HG02678 (cell line): ENCODE results near the gene NPAS2.

Experiments used
- ATAC-seq: cut with Tn5 transposase; IDR thresholded peaks from one replicate; pipeline ENCODE4 v1.9.1; 2021; ENCODE audit warnings: mild to moderate bottlenecking, moderate library complexity; ENCODE audit not compliant: unreplicated experiment

Gene NPAS2

DNA sequence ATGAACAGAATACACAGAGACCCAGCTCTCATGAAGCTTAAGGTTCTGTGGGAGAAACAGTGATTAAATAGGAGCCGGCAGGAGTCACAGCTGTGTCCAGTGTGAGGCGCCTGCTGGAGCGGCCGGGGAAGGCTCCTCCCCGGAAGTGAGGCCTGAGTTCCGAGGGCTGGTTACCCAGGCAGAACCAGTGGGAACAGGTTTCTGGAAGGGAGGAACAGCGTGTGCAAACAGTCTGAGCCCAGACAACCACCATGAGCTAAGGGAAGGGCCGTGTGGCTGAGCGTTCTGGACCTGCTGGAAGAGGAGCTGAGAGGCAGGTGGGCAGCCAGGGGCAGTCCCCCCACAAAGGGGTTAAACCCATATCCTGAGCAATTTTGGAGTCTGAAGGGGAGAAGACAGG lies 26.0 kb upstream of the NPAS2 start:
- no peak for ATAC-seq

DNA sequence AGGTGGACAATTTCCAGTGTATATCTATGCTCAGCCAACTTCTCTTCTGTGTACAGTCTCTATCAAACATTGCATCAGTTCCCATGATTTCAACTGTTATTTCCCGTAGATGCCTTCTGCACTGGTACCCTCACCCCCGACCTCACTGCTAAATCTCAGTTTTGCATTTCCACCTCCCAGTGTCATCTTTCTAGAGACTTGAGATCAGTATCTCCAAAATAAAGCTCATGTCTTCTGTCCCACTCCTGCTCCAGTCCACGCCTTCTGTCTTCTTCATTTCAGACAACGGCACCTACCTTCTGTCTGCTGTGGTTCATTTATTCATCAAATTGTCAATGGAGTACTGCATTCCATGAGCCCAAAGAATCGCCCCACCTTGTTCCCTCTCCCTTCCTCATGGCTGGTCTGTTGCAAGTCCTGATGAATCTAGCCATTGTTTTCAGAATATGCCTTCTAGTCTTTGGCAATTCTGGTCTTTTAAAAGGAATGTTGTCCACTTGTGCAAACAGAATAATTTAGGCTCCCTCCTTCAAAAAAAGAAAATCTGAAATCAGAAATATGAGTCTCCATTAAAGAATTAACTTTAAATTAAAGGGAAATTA lies 23.3 kb upstream of the NPAS2 start:
- no peak for ATAC-seq

DNA sequence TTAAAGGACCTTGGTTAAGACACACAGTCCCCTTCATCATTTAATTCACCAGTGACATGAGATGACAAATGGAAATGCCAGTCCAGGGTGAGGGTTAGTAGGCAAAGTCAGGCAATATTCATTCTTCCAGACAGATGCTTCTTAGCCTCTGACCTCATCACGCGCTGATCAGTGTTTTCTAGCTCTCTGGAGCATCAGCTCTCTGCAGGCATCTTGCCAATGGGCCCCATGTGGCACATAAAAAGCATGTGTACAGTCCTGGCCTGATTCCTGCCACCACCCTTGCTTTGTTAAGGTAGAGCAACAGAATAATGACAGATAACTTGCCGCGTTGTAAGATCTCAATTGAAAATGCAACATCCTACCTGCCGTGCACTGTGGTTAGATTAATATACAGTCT lies 20.3 kb upstream of the NPAS2 start:
- no peak for ATAC-seq

DNA sequence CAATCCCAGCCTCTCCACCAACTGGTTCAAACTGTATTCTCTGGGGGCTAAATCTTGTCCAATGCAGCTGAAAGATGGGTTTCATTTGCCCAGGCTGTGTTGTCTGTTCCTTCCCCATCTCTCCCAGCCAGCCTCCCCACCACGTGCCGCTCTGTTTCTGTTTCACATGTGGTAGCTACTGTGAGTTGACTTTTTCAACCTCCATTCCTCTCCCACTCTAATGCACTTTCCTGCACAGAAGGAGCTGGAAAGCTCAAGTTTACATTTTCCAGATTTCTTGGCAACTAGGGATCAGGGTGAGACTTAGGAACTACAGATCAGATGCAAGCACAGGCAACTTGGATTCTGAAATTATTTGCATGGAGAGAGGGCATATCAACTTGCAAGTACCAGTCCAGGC lies 19.0 kb upstream of the NPAS2 start:
- ATAC-seq = no peak

DNA sequence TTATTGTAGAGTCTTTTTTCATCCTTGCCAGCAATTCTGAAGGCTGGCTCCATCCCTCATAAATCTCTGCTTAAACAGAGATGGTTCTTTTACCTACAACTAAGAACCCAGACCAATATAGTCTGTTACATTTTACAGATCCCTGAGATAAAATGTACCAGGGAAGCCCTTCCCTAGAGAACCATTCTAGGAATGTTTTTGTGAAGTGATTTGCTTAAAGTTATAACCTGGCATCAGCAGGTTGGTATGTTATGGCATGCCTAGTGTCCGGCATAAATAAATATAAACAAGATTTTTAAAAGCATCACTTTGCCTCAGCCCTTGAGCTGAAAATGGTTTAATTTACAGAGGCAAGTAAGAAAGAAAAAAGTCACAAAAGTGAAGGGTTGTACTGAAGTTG lies 18.5 kb upstream of the NPAS2 start:
- no peak for ATAC-seq

DNA sequence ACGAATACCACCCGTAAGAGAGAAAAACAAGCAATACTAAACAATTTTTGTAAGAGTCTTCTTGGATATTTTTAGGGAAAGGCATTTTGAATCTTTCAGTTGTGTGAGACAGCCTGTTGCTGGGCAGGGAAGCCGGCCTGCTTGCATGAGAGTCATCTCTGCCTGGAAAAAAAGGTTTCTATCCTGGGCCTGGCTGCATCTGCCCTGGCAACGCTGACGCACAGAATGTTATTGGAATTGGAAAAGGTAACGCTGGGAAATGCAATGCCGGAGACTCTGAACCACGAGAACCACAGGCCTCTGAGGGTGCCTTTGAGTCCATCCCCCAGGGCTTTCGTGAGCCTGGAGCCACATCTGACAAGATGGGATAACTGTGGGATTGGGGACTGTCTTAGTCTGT lies 17.9 kb upstream of the NPAS2 start:
- no peak for ATAC-seq

DNA sequence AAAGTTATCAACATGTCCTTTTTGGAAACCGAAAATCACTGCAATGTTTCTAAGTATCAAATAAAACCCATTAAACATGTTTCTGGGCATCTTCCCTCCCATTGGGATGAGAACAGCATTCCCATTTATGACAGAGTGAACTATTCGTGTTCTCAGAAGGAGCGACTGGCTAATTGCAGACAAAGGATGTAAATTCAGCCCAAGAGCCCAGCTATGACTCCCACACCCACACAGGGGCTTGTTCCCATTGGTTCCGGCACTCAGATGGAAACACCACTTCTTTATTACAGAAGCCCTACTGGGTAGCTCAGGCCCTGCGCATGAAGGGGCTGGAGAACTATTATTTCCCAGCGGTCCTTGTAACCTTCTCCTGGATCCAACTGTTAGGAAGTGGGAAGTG lies 16.6 kb upstream of the NPAS2 start:
- ATAC-seq = no peak

DNA sequence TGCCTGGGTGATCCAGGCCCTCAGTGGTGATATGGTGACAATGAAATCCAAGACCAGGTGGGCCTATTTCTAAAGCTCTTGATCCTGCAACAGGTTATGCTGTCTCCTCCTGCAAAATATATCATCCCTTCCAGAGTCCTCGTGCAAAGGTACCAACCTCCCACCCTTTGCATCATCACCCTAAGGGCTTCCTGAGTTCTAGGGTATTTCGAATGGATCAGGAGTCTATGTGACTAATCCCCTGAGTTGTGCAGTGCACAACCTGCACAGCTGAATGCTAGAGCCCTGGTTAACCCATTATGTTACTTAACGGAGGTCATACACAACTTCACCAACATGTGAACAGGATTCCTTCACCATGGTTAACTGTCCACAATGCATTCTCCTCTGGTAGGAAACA lies 13.4 kb upstream of the NPAS2 start:
- ATAC-seq = no peak

DNA sequence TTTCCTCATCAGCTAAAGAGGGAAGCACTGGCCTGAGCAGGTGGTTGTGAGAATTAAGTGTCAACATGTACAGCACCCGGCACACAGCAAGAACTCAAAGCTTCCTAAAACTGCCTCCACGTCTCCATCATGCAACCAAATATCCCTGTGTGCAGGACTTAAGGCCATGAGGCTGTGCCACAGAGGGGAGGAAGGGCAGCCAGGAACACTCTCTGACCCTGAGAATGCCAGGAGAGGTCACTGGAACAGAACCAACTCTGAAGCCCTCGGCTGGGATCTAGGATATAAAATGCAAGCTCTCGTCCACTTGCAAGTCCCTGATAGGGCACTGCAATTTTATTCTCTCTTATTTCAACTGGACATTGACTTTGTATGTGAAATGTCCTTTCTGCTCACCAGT lies 12.2 kb upstream of the NPAS2 start:
- ATAC-seq = no peak

DNA sequence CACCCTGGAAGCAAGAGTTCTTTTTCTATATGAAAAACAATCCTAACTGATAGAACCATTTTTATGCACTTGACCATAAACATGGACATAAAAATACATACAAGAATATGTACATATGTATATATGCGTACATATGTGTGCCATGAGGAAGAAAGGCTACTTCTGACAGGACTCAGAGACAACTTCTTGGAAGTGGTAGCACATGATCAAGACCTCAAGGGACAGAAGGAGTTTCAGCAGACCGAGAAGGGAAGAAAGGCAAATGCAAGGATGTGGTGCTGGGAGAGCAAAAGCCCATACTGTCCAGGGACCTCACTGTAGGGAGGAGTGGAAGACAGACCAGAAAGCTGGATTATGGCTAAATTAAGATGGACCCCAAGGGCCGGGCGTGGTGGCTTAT lies 11.4 kb upstream of the NPAS2 start:
- ATAC-seq = no peak

DNA sequence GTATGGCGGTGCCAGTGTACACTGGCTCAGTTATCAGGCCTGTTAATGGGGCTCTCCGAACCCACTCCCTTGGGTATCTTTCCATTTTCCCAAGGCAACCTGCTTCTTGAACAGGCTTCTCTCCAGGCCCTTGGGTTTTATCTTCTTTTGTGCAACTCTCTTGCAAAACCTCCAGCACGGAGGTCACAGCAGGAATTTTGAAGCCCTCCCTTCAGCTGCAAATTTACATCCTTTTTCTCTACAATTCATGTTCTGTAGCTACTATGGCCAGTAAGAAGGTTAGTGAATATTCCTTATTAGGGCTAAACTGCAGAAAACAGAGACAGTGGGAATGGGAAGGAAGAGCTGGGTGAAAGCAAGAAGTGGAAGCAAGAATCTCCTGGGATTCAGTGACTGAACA lies 10.4 kb upstream of the NPAS2 start:
- no peak for ATAC-seq

DNA sequence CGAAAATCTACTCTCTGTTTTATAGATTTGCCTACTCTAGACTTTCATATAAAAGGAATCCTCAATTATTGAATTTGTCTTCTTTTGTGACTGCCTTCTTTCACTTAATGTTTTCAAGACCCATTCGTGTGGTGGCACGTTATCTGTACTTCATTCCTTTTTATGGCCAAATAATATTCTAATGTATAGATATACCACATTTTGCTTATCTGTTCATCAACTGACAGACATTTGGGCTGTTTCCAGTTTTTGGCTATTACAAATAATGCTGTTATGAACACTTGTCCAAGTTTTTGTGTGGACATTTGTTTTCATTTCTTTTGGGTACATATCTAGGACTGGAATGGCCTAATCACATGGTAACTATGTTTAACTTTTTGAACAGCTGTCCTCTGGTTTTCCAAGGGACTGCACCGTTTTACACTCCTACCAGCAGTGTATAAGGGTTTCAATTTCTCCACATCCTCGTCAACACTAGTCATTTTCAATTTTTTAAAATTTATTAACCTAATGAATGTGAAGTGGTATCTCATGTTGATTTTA lies 9.3 kb upstream of the NPAS2 start:
- no peak for ATAC-seq

DNA sequence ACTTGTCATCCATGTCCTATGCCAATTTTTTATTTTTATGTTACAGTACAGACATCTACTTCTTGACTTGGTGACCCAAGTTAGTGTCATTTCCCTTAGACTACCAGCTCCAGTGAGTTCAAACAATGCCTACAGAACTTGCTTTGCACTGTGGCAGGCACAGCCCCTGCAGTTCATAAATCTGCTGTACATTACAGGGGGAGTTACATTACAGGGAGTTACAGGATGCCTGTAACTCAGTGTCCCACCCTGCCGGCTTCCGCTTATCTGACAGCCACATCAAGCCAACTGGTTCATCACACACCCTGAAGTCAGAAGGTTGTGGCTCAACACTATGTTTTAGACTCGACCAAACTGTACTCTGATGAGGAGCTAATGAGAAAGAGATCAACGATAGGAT lies 7.8 kb upstream of the NPAS2 start:
- no peak for ATAC-seq

DNA sequence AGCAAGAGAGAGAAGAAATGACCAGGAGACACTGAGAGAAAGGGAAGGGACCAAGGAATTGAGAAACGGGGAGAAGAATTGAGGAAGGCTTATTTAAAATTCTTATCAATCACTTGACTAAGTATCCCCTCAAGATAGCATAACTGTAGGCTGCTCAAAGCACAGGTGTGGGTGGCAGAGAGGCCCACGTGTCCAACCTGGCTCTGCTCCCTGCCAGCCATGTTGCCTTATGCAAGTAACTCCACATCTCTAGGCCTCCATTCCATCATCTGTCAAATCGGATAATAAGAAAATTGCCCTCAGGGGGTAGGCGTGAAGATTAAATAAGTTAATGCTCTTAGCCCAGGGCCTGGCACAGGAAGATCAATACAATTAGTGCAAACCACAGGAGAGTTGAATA lies 7.4 kb upstream of the NPAS2 start:
- no peak for ATAC-seq

DNA sequence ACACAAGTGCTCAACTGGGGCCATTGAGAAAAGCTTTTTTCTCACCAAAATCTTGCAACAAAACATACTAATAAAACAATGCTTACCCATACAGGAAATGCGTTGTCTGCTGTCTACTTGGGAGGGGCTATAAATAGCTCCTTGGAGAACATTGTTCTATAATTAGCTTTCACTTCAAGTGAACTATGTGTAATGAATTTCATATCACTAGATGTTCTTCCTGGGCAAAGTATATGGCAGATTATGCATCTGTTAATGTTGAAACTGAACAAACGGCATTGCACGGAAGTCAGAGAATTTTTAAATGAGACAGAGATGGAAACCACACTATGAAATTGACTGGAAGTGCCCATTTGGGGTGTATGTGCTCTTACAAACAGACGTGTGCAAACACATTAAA lies 6.4 kb upstream of the NPAS2 start:
- no peak for ATAC-seq

DNA sequence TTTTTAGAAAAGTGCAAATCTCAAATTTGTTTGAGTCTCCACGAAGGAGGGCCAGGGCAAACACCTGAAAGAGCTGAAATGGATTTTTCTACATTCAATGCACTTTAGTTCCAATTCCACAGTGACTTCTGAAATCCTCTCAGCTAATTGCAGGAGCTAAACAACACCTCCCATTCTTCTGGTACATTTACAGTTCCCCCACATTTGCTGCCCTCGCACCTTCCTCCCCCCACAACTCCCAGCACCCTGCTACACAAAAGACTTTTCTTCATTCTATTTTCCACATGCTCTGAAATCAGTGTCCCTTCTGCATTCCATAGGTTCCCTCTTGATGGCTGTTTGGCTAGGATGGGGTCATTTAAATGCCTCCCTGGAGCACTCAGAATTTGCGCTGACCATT lies 5.9 kb upstream of the NPAS2 start:
- ATAC-seq = no peak

DNA sequence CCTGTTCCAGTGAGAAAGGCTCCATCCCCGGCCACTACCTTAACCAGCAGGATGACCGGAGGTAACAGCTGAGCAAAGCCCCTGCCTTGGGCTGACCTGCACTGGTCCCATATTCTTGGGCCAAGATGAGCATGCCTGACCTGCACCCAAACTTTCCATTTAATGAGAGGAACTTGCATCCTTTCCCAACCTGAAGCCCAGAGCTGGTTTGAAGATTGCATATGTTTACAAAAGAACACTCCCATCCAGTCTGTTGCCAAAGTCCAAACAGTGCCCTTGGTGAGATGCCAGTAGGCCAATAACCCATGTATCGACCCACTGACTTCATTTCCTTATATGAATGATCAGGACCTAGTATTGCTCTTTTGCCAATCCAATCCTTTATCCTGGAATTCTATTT lies 5.5 kb upstream of the NPAS2 start:
- no peak for ATAC-seq

DNA sequence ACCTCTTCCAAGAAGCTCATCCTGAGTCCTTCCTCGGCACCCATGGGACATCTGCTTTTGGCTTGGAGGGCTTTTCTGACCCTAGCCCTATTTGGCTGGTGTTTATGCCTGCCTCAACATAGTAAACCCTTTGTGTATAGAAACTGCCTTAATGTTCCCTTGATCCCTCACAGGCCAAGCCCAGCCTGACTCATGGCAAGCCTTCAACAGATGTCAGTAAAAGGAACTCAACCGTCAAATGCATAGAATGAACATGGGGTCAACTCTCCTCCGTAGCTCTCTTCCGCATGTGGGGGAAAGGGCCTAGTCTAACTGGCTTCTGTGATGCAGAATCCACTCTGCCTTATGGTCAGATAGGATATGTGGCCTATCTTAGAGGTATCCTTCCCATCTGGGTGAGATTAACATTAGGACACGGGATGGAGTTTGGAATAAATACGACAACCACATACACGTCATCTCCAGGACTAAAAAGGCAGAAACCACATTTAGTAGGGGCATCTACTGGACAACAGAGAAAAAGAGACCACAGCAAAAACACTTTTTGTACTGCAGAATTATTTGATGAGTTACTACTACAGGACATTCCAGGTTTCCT lies 2.5 kb upstream of the NPAS2 start:
- ATAC-seq = no peak

DNA sequence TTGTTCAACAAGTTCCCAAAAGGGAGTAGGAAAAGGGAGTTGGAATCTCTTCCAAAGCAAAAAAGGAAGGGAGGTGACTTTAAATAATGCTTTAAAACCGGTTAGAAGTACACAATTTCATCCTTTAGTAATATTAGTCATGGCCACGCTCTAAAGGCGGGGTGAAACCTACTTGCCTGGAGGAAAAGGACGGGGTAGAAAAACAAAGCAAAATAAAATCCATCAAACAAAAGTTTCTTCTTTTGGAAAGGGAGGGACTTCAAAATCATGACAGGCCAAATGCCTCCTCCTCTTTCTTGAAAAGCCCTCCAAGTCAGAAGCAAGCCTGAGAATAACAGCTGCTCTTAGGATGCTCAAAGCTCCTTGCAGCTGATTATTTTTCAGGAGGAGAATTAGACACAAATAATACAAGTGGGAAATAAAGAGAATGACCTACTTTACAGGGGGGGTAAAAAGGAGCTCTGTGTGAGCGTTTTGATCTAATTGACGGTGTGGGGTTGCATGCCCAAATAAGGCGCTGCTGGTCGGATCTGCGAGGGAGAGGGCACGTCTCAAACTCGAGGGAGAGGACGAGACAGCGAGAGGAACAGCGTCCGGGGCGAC lies 1.8 kb upstream of the NPAS2 start:
- no peak for ATAC-seq

DNA sequence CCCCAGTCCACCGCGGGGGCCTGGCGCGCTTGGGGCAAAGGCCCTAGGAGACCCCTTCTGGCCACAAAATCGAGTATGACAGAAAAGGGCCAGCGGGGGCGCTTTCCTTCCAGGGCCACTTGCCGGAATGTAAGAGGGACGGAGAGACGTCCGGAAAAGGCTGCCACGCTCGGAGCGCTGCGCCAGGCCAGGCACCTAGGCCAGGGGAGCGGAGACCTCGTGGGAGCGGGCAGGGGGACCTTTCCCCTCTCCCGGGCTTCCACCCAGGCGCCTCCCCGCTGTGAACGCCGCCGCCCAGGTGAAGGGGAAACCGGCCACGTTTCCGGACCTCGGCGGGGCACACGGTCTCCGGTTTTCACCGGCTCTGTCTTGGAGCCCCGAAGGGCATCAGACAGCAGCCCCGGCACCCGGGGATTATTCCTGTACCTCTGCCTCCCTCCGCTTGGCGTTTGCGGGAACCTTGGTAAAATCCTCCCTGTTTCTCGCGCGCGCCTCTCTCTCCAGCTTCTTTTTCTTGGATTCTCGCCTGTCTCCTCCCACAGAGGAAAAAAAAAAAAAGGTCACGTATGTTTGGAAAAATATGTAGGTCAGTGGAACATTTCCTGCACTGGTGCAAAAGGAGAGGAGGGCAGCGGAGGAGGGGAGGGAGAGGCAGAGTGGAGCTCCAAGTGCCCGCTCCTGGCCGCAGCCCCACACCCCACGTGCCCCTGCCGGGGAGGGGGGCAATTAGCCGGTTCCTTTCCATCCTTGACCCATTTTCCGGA lies 1.2 kb upstream of the NPAS2 start:
- no peak for ATAC-seq

DNA sequence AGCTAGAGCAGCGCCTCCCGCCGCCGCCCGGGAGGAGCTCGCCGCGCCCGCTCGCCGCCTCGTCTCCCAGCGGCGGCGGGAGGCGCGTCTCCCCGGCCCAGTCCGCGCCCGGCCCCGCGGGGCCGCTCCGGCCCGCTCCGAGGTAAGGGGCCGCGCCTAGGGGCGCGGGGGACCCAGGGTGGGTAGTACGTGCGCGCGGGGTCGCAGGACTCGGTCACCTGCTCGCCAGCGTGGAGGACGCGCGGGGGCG lies 259 bp downstream of the NPAS2 start:
- ATAC-seq = no peak

DNA sequence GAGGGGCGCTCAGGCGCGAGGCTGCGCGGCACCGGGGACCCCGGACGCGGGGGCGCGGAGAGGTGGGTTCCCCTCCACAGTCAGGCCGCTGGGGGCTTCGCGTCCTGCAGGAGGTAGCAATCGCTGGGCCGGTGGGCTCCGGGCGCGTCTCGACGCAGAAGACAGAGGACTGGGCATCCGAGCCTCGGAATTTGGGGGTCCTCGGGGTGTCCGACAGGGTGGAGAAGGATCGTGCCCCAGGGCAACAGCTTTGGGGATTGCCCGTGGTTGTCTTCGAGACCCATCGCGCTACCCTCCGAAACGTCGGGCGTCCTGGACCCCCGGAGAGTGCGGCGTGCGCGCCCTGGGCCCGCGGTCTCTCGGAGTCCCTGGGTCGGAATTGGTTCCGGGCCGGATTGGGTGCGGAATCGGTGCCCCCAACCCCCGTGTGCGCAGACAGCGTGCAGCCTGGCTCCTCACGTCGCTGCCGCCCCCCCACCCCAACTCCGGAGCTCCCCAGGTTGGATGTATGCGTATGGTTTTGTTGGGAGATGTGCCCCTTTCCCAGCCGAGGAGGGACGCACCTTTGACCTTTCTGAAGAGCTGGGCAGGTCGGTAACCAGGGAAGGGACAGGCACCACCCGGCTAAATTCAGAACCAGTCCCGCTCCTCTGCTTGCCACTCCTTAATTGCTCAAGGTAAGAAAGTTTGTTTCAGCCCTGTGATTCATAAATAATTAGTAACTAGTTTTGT lies 750 bp downstream of the NPAS2 start:
- no peak for ATAC-seq
